Measurements from ENCODE around the gene LGALS4. TPM values are rescaled to one million over a fixed set of nuclear protein-coding genes. Genes with fewer than 3 reads are reported as not detected.

LGALS4 gene
- total RNA-seq, 1 donor from 2014 or later: 1.1 TPM

DNA sequence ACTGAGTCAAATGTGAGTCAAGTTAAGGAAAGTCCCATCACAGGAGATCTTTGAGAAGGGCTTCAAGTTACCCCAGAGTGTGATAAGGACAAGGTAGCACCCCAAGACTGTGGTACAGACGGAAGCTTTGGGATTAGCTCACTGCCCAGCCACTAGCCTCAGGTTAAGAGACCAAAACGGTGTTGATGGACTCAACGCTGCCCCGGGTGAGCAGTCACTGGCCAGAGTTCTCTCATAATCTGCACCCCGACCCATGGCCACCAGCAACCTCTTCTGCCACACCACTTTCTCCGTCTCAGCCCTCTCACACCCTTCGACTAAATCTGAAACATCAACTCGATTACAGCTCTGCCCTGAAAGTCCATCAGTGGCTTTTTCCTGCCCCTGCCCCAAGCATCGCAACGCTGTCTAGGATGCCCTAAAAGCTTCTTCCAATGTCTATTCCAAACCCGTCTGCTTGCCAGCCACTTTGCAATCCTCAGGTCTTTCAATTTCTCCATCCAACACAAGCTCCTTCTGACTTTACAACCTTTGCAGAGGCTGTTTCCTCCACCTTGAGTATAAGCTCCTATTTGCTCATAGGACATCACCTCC is 31.4 kb upstream of the LGALS4 start:
- no peaks in the 10 kb centered on the region for H3K27me3 ChIP-seq (ENCODE audit: control insufficient read depth, insufficient read depth, low read length)
- TF ChIP-seq, protein P1, sequence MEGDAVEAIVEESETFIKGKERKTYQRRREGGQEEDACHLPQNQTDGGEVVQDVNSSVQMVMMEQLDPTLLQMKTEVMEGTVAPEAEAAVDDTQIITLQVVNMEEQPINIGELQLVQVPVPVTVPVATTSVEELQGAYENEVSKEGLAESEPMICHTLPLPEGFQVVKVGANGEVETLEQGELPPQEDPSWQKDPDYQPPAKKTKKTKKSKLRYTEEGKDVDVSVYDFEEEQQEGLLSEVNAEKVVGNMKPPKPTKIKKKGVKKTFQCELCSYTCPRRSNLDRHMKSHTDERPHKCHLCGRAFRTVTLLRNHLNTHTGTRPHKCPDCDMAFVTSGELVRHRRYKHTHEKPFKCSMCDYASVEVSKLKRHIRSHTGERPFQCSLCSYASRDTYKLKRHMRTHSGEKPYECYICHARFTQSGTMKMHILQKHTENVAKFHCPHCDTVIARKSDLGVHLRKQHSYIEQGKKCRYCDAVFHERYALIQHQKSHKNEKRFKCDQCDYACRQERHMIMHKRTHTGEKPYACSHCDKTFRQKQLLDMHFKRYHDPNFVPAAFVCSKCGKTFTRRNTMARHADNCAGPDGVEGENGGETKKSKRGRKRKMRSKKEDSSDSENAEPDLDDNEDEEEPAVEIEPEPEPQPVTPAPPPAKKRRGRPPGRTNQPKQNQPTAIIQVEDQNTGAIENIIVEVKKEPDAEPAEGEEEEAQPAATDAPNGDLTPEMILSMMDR (IDR thresholded peaks at IDR 0.05; ENCODE audit: insufficient read depth, low read length, severe bottlenecking): no peak
- H3K4me3 ChIP-seq (ENCODE audit: low read depth, low read length): no peak overlapping the region
- H3K36me3 ChIP-seq (ENCODE audit: control insufficient read depth, insufficient read depth, low read length): peaks cover 54% of the 10 kb centered on the region
- DNase-seq (ENCODE audit: low read depth) (no peak), FAIRE-seq (no peak)

DNA sequence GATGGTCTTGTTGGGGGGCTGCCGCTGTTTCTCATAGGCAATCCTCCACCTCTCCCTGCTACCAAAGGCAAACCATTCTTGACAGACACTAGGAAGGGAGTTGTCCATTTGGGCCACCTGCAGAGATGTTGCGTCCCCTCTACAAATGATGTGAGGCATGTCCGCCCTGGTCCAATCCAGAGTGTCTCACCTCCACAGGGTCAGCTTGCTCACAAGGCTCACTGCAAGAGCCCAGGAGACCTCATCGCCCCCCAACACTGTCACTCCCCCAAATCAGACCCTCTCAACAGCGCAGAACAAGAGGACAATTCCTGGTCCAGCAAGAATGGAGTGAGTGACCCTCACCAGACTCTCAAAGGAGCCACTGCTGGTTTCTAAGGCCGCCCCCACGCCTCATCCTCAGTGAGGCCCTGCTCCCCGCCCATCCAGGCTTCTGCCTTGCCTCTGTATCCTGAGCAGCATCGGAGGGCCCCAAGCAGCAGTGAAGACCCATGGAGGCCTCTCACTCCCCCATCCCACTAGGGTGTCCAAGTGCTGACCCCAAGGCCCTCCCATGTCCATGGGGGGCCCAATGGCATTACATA is 30.5 kb upstream of the LGALS4 start:
- H3K27me3 ChIP-seq (ENCODE audit: control insufficient read depth, insufficient read depth, low read length): no peaks in the 10 kb centered on the region
- FAIRE-seq: no peak
- no peak for DNase-seq (ENCODE audit: low read depth)
- no peak overlapping the region for H3K4me3 ChIP-seq (ENCODE audit: low read depth, low read length)
- peaks cover 56% of the 10 kb centered on the region for H3K36me3 ChIP-seq (ENCODE audit: control insufficient read depth, insufficient read depth, low read length)
- TF ChIP-seq, protein P1 (IDR thresholded peaks at IDR 0.05; ENCODE audit: insufficient read depth, low read length, severe bottlenecking): no peak

DNA sequence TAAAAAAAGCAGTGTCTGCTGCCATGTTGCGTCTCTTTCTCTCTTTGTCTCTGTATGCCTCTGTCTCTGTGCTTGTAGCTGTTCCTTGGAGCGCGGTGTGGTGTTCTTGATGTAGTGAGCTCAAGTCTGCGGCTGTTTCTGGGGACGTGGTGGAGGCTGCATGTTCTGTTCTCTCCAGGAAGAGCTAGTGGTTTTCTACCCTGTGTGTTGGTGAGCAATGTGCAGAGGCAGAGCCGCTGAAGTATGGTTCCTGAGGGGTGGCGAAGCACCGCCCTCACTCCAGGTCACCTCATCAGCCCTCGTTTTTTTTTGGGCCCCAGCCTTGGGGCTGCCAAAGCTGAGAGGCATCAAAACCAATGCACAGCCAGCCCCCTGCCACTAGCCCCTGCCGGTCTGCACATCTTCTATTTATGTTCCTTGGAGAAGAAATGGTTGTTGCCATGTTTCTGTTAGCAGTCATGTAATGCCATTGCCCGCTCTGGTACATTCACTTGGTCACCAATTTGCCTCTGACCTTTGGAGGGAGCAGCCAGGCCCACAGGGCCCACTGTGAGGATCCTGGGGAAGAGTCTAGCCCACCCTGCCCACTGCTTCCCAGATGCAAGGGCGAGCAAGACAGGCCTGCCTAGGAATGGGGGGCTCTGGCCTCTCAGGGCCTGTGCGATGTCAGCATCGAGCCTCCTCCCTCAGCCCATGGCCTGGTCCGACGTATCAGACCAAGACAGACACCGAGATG is 29.9 kb upstream of the LGALS4 start:
- Histone ChIP-seq H3K36me3 (ENCODE audit: control insufficient read depth, insufficient read depth, low read length) (peaks cover 59% of the 10 kb centered on the region), H3K27me3 (ENCODE audit: control insufficient read depth, insufficient read depth, low read length) (no peaks in the 10 kb centered on the region), H3K4me3 (ENCODE audit: low read depth, low read length) (no peak overlapping the region)
- no peak for DNase-seq (ENCODE audit: low read depth)
- FAIRE-seq: no peak
- TF ChIP-seq, protein P1 (IDR thresholded peaks at IDR 0.05; ENCODE audit: insufficient read depth, low read length, severe bottlenecking): no peak

DNA sequence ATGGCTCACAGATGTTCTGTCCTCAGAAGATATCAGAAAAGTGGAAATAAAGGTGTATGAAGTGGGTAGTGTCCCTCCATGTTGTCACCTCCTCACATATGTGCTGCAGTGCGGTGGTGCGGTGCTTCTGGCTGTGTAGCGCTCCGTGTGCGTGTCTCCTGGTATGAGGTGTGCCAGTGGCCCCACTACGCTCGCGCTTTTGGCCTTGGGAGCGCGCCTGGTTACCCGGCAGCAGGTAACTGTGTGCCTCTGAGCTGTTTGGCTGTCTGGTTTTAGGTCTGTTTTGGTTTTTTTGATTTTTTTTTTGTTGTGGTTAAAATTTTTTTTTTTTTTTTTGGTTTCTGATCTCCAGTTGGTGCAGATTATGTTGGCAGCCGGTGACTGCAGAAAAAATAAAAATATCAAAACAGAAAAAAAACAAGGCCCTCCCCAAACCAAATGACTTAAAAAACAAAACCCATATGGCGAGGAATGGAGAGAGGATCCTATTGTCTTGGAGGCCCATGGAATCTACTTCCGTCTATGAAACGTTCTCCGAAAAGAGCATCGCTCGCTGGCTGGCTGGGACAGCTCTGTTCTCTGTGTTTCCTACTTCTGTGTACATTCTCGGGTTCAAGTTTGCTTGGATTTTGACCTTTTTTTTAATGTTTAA is 29.2 kb upstream of the LGALS4 start:
- DNase-seq (ENCODE audit: low read depth) (no peak), FAIRE-seq (no peak)
- H3K36me3 ChIP-seq (ENCODE audit: control insufficient read depth, insufficient read depth, low read length): peaks cover 56% of the 10 kb centered on the region
- TF ChIP-seq, protein P1 (IDR thresholded peaks at IDR 0.05; ENCODE audit: insufficient read depth, low read length, severe bottlenecking): no peak
- no peak overlapping the region for H3K4me3 ChIP-seq (ENCODE audit: low read depth, low read length)
- no peaks in the 10 kb centered on the region for H3K27me3 ChIP-seq (ENCODE audit: control insufficient read depth, insufficient read depth, low read length)

DNA sequence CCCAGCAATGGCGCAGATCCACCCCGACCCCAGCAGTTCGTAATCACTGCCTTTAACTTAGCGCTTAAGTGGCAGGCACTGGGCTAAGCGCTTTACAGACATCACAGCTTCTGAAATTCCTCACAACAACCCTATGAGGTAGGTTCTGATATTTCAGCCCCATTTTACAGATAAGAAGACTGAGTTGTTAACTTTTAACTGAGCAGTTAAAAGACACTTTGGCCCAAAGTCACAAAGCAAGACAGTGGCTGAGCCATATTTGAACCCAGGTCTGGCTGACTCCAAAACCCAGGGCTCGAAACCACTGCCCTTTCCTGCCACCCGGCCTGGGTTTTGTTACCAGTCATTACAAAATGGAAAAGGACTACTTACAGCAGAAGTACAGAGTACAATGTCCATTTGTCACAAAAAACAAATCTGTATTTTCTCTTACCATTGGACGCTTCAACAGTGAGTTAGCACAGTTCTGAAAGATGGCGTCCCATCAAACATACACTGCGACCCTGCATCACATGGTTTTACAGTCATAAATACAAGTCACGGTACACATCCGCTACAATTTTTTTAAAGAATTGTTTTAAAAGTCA is 28.5 kb upstream of the LGALS4 start:
- Histone ChIP-seq H3K36me3 (ENCODE audit: control insufficient read depth, insufficient read depth, low read length) (peaks cover 54% of the 10 kb centered on the region), H3K27me3 (ENCODE audit: control insufficient read depth, insufficient read depth, low read length) (no peaks in the 10 kb centered on the region), H3K4me3 (ENCODE audit: low read depth, low read length) (no peak overlapping the region)
- DNase-seq (ENCODE audit: low read depth) (no peak), FAIRE-seq (no peak)
- TF ChIP-seq, protein P1 (IDR thresholded peaks at IDR 0.05; ENCODE audit: insufficient read depth, low read length, severe bottlenecking): no peak
